OCI-LY1 (cell line): ENCODE measurements around the gene CDK17.

Experiments used
- EZH2 ChIP-seq: fragments of 200-600 bp; sonication (generic), shearing (Covaris generic); IDR thresholded peaks from 2 replicates; pipeline ENCODE4 v1.8.0; 2017; ENCODE audit warnings: borderline replicate concordance, mixed run types, mild to moderate bottlenecking, antibody characterized with exemption, low read length, moderate library complexity, mixed read lengths
- TF ChIP-seq, protein P1 (sequence below): fragments of 200-600 bp; sonication (generic), shearing (Covaris generic); IDR thresholded peaks from 2 replicates; pipeline ENCODE4 v1.5.1; 2017; ENCODE audit warnings: mild to moderate bottlenecking, antibody characterized with exemption, low read length, moderate library complexity, mixed read lengths

DNA sequence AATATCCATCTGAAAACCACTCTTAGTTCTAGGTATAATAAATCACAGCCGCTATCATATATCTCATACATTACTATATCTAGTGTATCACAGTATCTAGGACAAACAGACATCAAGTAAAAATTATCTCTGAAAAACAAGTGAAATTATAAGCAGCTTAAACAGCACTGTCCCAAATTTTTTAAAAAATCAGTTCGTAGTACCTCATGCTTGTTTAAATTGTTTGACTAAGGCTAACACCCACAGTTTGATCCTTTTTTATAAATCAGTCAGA, 33.9 kb downstream of the CDK17 start:
- TF ChIP-seq, protein P1, sequence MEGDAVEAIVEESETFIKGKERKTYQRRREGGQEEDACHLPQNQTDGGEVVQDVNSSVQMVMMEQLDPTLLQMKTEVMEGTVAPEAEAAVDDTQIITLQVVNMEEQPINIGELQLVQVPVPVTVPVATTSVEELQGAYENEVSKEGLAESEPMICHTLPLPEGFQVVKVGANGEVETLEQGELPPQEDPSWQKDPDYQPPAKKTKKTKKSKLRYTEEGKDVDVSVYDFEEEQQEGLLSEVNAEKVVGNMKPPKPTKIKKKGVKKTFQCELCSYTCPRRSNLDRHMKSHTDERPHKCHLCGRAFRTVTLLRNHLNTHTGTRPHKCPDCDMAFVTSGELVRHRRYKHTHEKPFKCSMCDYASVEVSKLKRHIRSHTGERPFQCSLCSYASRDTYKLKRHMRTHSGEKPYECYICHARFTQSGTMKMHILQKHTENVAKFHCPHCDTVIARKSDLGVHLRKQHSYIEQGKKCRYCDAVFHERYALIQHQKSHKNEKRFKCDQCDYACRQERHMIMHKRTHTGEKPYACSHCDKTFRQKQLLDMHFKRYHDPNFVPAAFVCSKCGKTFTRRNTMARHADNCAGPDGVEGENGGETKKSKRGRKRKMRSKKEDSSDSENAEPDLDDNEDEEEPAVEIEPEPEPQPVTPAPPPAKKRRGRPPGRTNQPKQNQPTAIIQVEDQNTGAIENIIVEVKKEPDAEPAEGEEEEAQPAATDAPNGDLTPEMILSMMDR, result no peak
- TF ChIP-seq EZH2, result no peak
